NCI-H2081 (cell line): ENCODE measurements around the gene CNOT3.
"Not testable (repeated sequence)": the region's sequence is repeated elsewhere in the genome, so short reads cannot be mapped to it uniquely, and the experiment has no call there.

Experiments used
- DNase-seq, 2 experiments: peaks; one replicate each; lab custom pipeline; 2025; lab: John Stamatoyannopoulos, UW

The CNOT3 gene

DNA sequence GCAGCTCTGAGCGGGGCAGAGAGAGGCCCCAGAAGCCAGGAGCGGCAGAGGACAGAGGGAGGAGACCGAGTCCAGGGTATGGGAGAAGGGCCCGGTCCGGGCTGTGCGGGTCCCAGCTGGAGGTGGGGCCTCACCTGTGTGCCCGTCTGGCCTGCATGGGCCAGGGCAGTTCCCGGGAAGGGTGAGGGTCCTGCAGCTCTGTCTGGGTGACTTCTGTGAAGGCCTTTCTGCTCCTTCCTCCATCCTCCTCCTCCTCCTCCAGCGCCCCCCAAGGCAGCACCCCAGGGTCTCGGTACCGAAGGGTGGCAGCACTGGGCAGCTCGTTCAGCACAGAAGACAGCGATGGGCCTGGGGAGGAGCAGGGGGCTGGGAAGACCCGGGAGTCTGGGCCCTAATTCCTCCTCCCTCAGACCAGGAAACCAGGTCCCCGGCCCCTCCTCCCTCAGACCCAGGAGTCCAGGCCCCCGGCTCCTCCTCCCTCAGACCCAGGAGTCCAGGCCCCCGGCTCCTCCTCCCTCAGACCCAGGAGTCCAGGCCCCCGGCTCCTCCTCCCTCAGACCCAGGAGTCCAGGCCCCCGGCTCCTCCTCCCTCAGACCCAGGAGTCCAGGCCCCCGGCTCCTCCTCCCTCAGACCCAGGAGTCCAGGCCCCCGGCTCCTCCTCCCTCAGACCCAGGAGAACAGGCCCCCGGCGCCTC lies 34.3 kb downstream of the CNOT3 start:
- DNase-seq = not testable (repeated sequence)

GRCh38 chr19:54172471-54173358 lies 35.2 kb downstream of the CNOT3 start, which contains the start of gene TMC4:
Gene TMC4 (minus strand): TSS chr19:54173160. CDS start chr19:54173117, 43 bp downstream.
- DNase-seq = peak; percentile 79 to 84

DNA sequence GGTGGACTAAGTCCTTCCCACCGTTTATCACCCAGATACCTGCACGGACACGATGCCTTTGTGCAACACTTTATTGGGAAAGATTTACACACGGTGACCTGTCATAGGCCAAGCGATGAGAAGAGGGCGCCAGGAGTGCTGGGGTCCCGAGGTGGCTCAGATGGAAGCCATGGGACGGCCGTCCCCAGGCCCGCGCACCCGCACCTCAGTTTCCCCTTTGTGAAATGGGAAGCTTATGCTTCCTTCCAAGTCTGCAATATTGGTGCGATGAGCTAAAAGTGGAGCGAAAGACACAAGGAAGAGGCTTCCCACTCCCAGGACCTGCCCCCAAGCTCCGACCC lies 35.8 kb downstream of the CNOT3 start:
- DNase-seq = no peak

DNA sequence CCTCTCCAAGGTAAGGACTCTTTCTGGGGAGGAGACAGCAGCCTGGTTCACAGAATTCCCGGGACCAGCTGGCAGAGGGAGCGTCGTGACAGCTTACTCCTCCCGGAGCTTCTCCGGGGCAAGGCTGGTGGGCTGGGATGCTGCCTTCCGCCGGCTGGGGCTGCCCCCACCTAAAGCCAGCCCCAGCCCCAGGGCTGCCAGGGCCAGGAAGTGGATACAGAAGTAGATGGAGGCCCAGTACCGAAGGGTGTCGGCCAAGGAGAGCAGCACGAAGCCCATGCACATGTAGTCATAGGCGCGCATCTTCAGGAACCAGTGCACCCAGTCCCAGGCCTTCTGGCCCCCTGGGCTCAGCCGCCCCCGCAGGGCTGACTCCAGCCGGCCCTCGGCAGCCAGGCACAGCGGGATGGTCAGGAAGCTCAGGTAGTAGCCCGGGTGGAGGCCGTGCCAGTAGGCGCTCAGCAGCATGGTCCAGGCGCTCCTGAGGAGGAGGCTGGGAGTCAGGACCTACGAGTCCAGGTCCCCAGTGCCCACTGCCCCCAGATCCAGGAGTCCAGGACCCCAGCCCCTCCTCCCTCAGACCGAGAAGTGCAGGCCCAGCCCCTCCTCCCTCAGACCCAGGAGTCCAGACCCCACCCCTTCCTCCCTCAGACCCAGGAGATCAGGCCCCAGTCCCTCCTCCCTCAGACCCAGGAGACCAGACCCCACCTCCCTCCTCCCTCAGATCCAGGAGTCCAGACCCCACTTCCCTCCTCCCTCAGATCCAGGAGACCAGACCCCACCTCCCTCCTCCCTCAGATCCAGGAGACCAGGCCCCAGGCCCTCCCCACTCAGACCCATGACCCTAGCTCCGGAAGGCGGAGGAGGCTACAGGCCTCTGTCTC lies 36.6 kb downstream of the CNOT3 start:
- no peak for DNase-seq

DNA sequence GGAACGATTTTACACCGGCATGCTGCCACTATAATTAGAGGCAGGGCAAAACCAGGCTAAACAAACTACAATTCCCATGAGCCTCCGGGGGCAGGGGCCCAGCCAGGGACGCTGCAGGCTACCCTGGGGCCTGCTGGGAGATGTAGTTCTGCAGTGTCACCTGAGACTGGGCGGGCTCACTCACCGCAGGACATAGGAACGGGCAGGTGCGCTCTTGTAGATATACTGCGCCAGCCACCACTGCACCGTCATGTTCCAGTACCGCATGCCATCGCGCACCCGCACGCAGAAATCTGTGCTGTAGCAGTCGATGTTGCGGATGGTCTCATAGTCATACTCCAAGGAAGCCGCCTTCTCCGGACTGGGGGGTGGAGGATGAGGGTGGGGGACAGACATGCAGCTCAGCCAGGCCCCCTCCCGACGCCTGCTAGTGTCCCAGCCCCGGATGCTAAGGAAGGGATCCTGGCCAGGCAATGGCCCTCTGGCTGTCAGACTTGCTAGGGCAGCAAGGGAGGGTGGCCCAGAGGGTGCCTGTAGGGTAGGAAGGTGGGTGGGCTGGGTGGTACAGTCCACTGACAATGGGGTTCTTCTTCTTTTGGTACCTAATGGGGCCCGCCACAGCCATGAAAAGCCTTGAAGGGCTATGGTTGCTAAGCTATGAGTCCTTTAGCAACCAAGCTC lies 41.2 kb downstream of the CNOT3 start:
- DNase-seq = peak; percentile 69 to 71

DNA sequence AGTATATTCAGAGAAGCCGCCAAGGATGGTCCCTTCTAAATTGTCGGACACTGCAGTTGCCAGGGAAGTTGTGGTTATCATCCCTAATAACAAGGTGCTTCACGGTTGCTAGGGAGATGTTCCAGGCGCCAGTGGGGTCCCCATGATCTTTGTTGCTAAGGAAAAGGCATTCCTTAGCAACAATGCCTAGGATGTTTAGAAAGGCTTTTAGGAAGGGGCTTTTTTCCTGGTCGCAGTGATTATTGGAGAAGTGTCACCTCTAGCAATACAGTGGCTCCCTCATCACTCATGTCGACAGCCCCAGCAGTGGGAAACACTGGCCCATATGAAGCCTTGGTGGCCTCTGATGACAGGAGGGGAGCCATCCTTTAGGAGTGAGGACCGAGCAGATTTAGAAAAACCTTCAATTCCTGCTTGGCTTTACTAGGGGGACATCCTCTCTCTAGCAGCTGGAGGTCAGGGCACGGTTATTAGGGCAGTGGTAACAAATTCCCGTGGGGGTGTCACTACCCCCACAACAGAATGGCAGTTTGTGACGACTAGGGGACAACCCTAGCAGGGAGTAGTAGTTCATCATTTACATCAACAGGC lies 41.8 kb downstream of the CNOT3 start:
- no peak for DNase-seq

GRCh38 chr19:54179921-54180461 lies 42.4 kb downstream of the CNOT3 start:
- DNase-seq = peak; percentile 41 to 55

- no peak for DNase-seq
Observed at GRCh38 chr19:54180691-54181091, 43.1 kb downstream of the CNOT3 start.

DNA sequence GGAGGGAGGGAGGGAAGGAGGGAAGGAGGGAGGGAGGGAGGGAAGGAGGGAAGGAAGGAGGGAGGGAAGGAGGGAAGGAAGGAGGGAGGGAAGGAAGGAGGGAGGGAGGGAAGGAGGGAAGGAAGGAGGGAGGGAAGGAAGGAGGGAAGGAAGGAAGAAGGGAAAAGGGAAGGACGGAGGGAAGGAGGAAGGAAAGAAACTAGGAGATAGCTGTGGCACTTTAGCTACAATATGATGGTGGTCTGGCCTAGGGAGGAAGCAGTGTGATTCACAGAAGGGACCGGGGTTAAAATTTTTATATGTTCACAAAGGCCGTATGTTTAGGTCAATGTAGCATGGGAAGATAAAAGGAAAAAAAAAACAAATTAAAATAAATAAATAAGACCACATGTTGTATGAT lies 44.3 kb downstream of the CNOT3 start:
- not testable (repeated sequence) for DNase-seq

GRCh38 chr19:54183431-54183830 lies 45.9 kb downstream of the CNOT3 start:
- DNase-seq = no peak

- no peak for DNase-seq
Observed at GRCh38 chr19:54186351-54186750, 48.8 kb downstream of the CNOT3 start.

GRCh38 chr19:54186934-54187381 lies 49.4 kb downstream of the CNOT3 start:
- DNase-seq = no peak

GRCh38 chr19:54188215-54188871 lies 50.8 kb downstream of the CNOT3 start:
- DNase-seq = no peak

GRCh38 chr19:54189145-54189734 lies 51.7 kb downstream of the CNOT3 start, which contains the start of gene MBOAT7:
Gene MBOAT7 (minus strand): TSS chr19:54189580. CDS start chr19:54188508, 1,072 bp downstream.
- DNase-seq = peak in 1 of 2 experiments; percentile 54

GRCh38 chr19:54189735-54190502 lies 52.4 kb downstream of the CNOT3 start:
- peak; percentile 99 for DNase-seq

- peak; percentile 97 to 99 for DNase-seq
Observed at GRCh38 chr19:54190503-54191010, 53.0 kb downstream of the CNOT3 start.

- DNase-seq = peak; percentile 60 to 77
Observed at GRCh38 chr19:54191011-54191810, 53.6 kb downstream of the CNOT3 start, which contains the start of gene TSEN34. Gene TSEN34 (plus strand): TSS chr19:54191308. CDS start chr19:54191365, 57 bp downstream.
